GM19043 (cell line): ENCODE data around the gene DUSP3.

Experiments used
- ATAC-seq: cut with Tn5 transposase; IDR thresholded peaks from one replicate; pipeline ENCODE4 v1.9.1; 2021; ENCODE audit warnings: low read depth; ENCODE audit not compliant: unreplicated experiment

The DUSP3 gene

GRCh38 chr17:43737722-43738121 is 41.1 kb downstream of the DUSP3 start:
- ATAC-seq: no peak

DNA sequence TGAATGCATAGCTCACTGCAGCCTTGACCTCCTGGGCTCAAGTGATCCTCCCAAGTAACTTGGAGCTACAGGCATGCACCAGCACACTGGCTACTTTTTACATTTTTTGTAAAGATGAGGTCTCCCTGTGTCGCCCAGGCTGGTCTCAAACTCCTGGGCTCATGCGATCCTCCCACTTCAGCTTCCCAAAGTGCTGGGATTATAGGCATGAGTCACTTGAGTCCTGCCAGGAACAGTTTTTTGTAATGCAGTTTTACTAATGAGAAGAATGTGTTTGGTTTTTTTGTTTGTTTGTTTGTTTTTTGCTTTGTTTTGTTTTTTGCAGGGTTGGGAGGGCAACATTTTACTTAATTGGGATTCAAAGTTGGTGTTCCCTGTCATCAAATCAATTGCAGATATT is 42.4 kb downstream of the DUSP3 start:
- no peak for ATAC-seq

DNA sequence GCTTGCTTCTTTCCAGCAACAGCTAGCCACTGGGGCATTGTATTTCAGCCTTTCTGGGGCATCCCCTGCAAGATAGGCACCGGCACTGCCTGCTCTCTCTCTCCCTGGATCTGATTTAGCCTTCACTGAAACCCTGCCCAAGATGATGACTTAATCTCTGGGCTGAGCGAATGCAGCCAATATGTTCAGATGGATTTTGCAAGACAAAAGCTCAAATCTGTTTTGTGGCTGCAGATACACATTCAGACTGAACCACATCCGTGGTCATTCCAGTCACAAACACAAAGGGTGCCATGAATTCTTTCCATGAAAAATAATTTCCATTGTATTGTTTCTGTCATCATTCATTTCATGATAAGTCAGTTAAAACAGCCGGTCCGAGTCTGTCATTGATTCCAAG is 44.4 kb downstream of the DUSP3 start:
- ATAC-seq: no peak

GRCh38 chr17:43733956-43734355 is 44.8 kb downstream of the DUSP3 start:
- ATAC-seq: no peak

GRCh38 chr17:43732958-43733357 is 45.8 kb downstream of the DUSP3 start:
- no peak for ATAC-seq

GRCh38 chr17:43728081-43728480 is 50.7 kb downstream of the DUSP3 start:
- ATAC-seq: no peak

GRCh38 chr17:43723697-43724359 is 54.9 kb downstream of the DUSP3 start:
- no peak for ATAC-seq

GRCh38 chr17:43722870-43723665 is 55.7 kb downstream of the DUSP3 start:
- ATAC-seq: no peak

GRCh38 chr17:43722269-43722619 is 56.5 kb downstream of the DUSP3 start:
- ATAC-seq: no peak

DNA sequence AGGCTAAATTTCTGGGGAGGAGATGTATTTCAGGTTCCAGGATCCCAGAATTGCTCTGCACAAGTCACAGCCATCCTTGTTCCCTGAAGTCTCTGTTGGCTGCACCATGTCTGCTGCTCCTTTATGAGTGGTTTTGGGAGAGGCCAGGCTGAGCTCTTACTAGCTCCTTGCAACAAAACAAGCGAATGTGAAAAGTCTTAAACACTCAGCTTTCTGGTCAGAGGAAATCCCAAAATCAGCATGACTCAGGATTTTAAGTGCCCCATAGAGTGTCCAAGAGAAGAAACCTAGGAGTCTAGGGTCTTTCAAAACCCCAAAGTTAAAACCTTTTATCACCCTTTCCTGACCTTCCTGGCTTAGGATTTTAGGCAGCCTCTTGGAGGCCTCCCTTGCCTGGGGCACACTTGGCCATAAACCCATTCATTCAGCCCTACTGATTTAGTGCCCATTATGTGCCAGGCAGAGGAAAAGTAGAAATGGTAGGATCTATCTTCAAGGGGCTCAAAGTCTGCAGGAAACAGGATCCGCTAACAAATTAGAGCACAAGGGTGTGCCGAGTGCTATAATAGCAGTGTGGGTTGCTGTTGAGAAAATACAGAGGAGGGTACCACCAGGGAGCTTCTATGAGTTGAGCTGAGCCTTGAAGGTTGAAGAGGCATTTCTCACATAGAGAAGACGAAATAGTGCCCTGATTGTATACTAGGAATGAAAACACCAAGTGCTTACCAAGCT is 57.1 kb downstream of the DUSP3 start:
- ATAC-seq: no peak

- ATAC-seq: no peak
Observed at GRCh38 chr17:43720311-43721060, 58.3 kb downstream of the DUSP3 start.

DNA sequence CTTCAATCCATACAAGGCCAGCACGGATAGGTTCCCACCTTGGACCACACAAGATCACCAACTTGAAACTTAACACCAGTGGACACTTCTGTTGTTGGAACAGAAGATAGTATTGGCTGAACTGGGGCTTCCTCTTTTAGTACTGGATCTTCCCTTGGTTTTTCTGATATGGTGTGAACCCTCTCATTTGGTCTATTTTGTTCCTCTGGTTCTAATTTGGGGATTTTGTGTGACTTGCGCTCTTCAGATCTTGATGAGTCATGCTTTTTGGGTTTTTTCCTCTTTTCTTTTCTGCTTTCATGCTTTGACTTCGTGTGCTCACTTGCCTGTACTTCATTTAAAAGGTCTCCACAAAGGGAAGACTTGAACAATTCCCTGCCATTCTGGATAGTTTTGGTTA is 59.2 kb downstream of the DUSP3 start:
- no peak for ATAC-seq

GRCh38 chr17:43718544-43718943 is 60.2 kb downstream of the DUSP3 start:
- no peak for ATAC-seq

GRCh38 chr17:43717913-43718312 is 60.9 kb downstream of the DUSP3 start:
- ATAC-seq: no peak
